Chondrocyte (in vitro differentiated cells): Measurements from ENCODE around the gene RMND5B. TPM values are rescaled to one million over a fixed set of nuclear protein-coding genes. Genes with fewer than 3 reads are reported as not detected.

Experiments
- DNase-seq: peaks from one replicate; pipeline ENCODE4 v3.0.0; 2021; ENCODE audit warnings: mixed read lengths, low spot score
- H3K27ac Mint-ChIP-seq: one replicate; pipeline ENCODE4 v1.8.0; 2021; ENCODE audit warnings: mild to moderate bottlenecking, moderate library complexity, mixed read lengths; ENCODE audit not compliant: unreplicated experiment
- H3K27me3 Mint-ChIP-seq: 2 replicates; pipeline ENCODE4 v1.8.0; 2021; ENCODE audit warnings: low read depth, mixed read lengths
- H3K36me3 Mint-ChIP-seq: 2 replicates; pipeline ENCODE4 v1.8.0; 2021; ENCODE audit warnings: low read depth, mixed read lengths
- H3K4me1 Mint-ChIP-seq: 2 replicates; pipeline ENCODE4 v1.8.0; 2021; ENCODE audit warnings: low read depth, mild to moderate bottlenecking, mixed read lengths
- H3K4me3 Mint-ChIP-seq: one replicate; pipeline ENCODE4 v1.8.0; 2021; ENCODE audit warnings: mild to moderate bottlenecking, moderate library complexity, mixed read lengths; ENCODE audit not compliant: unreplicated experiment
- H3K9me3 Mint-ChIP-seq: 2 replicates; pipeline ENCODE4 v1.8.0; 2021; ENCODE audit warnings: low read depth, mixed read lengths
- total RNA-seq: library from RNA; stranded (reverse); gene quantifications from 3 replicates; pipeline ENCODE4 v1.2.1, GENCODE V29; 2021
- TF ChIP-seq, protein P1 (sequence below): fragments of 200-600 bp; sonication (generic); IDR thresholded peaks from 2 replicates; pipeline ENCODE4 v1.5.0; 2021; ENCODE audit warnings: antibody characterized with exemption, mild to moderate bottlenecking, moderate library complexity

RMND5B gene
- total RNA-seq, 1 donor from 2014 or later, result 26.8 TPM

DNA sequence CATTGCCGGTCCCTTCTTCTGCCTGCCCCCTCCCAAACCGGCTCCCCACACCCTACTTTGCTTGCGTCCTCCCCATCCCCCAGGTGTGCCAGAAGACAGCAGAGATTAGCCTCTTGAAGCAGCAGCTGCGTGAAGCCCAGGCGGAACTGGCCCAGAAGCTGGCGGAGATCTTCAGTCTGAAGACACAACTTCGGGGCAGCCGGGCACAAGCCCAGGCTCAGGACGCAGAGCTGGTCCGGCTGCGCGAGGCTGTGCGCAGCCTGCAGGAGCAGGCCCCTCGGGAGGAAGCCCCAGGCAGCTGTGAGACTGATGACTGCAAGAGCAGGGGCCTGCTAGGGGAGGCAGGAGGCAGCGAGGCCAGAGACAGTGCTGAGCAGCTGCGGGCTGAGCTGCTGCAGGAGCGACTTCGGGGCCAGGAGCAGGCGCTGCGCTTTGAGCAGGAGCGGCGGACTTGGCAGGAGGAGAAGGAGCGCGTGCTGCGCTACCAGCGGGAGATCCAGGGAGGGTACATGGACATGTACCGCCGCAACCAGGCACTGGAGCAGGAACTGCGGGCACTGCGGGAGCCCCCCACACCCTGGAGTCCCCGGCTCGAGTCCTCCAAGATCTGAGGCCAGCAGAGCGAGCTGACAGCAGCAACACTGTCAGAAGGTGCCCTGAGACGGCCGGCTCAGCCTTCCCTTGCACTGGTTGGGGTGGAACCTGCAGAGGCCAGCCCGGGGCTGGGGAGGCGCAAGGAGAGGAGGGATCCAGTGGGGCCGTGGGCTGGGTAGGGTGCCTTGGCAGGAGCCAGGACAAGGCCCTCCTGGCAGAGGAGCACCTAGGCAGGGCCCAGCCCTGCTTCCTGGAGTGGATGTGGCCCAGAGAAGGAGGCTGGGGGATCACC lies 9.2 kb upstream of the RMND5B start:
- TF ChIP-seq, protein P1, sequence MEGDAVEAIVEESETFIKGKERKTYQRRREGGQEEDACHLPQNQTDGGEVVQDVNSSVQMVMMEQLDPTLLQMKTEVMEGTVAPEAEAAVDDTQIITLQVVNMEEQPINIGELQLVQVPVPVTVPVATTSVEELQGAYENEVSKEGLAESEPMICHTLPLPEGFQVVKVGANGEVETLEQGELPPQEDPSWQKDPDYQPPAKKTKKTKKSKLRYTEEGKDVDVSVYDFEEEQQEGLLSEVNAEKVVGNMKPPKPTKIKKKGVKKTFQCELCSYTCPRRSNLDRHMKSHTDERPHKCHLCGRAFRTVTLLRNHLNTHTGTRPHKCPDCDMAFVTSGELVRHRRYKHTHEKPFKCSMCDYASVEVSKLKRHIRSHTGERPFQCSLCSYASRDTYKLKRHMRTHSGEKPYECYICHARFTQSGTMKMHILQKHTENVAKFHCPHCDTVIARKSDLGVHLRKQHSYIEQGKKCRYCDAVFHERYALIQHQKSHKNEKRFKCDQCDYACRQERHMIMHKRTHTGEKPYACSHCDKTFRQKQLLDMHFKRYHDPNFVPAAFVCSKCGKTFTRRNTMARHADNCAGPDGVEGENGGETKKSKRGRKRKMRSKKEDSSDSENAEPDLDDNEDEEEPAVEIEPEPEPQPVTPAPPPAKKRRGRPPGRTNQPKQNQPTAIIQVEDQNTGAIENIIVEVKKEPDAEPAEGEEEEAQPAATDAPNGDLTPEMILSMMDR, result no peak
- H3K4me3 Mint-ChIP-seq, result no peak overlapping the region
- no peaks in the 10 kb centered on the region for H3K4me1 Mint-ChIP-seq
- H3K27me3 Mint-ChIP-seq, result peaks cover 2% of the 10 kb centered on the region
- no peaks in the 10 kb centered on the region for H3K36me3 Mint-ChIP-seq
- H3K27ac Mint-ChIP-seq, result no peak overlapping the region
- DNase-seq, result no peak
- no peaks in the 10 kb centered on the region for H3K9me3 Mint-ChIP-seq

DNA sequence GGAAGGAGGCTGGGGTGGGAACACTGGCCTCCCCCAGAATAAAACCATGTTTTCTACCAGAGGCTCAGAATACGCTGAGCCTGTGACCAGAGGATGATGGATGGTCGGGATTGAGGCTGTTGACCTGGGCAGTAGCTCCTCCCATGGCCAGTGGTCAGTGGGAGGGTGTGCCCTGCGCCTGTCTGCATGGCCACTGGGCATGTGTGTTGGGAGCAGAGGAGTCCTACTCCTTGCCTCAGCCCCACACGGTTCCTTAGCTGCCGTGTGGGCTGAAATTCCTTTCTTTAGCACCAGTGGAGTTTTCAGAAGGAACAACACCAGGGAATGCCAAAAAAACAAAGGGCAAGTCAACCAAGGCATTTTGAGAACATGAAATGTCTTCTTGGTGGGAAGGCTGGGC lies 8.5 kb upstream of the RMND5B start:
- H3K27ac Mint-ChIP-seq, result no peak overlapping the region
- no peak overlapping the region for H3K4me3 Mint-ChIP-seq
- no peaks in the 10 kb centered on the region for H3K4me1 Mint-ChIP-seq
- no peaks in the 10 kb centered on the region for H3K36me3 Mint-ChIP-seq
- no peak for DNase-seq
- no peaks in the 10 kb centered on the region for H3K9me3 Mint-ChIP-seq
- no peaks in the 10 kb centered on the region for H3K27me3 Mint-ChIP-seq
- TF ChIP-seq, protein P1, result no peak

DNA sequence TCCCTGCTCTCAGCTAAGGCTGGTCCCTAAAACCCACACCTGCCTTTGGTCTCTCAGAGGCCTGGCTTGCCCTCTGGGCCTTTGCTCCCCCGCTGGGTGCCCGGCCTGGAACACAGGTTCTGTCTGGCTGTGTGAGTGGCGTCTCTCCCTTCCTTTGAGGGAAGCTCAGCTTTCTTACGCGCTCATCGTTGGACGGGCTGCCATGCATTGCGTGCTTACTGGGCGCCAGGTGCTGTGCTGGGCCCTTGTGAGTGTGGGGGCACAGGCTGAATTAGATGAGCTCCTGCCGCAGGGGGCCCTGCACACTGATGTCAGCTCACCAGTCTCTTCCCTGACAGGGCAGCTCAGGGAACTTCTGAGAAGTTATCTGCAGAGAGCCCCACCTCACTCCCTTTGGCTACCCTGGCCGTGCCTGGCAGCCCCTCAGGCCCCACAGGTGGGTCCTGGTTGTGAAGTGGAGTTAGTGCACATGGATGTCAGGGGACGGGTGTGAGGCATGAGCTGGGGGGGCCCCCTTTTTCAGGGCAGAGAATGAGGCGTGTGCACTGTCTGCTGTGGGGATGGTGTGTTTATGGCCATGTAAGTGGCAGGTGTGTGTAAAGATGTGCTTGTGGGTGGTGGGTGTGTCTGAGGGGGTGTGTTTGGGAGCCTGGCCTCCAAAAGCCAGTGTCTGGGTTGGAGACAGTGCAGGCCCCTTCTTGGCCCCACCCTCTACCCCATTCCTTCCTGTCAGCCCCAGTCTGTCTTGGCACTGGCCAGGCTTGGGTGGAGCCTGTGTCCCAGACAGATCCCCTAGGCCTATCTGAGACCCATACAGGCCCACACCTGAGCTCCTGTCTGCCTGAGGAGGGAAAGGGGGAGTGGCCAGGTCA lies 7.5 kb upstream of the RMND5B start:
- TF ChIP-seq, protein P1, result no peak
- Mint-ChIP-seq H3K27me3 (no peaks in the 10 kb centered on the region), H3K36me3 (no peaks in the 10 kb centered on the region), H3K4me3 (no peak overlapping the region), H3K9me3 (no peaks in the 10 kb centered on the region), H3K27ac (no peak overlapping the region), H3K4me1 (no peaks in the 10 kb centered on the region)
- DNase-seq, result no peak

DNA sequence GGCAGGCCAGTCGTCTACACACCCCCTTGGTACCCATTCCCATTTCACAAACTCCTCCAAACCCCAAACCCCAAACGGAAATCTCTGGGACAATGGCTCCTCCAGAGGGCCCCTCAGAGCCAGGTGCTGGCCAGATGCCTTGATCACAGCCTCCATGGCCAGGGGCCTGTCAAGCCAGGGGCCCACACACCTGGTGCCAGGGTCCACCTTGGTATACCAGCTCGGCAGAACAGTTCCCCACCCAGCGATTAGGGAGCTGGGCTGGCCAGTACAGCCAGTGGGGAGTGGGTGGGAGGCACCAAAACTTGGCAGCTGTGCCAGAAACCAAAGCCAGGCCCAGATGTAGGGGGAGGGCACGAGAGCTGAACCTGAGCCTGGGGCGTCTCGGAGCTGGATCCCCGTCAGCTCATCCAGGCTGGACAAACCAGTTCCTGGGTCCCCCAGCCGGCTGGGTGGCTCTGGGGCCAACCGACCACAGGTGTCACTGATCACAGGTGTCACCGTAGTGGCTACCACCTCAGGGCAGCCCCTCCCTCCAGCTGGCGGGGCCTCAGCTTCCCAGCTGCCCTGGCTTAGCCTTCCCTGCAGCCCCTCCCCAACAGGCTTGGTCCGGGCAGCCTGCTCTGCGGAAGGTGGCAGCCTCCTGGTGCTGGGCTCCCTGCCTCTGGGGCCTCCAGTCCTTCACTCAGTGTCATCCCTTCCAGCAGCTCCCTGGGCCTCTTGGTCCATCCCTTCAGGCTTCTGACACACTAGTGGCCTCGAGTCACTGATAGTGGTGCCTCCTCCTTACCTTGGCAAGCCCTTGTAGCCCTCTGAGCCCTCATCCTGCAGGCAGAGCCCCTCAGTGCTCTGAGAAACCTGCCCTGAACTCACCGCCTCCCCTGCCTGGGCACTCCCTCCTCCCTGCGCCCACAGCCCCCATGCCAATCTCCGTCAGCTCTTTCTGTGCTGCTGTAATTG lies 6.6 kb upstream of the RMND5B start:
- Mint-ChIP-seq H3K9me3 (no peaks in the 10 kb centered on the region), H3K4me3 (no peak overlapping the region), H3K36me3 (no peaks in the 10 kb centered on the region), H3K27ac (no peak overlapping the region), H3K27me3 (no peaks in the 10 kb centered on the region), H3K4me1 (no peaks in the 10 kb centered on the region)
- TF ChIP-seq, protein P1, result no peak
- DNase-seq, result no peak
